Right lung (tissue), 5 donors: Measurements from ENCODE around the gene PPM1B. TPM values are rescaled to one million over a fixed set of nuclear protein-coding genes. Genes with fewer than 3 reads are reported as not detected.
"Not testable (repeated sequence)": the region's sequence is repeated elsewhere in the genome, so short reads cannot be mapped to it uniquely, and the experiment has no call there.

Experiments
- DNase-seq, 2 donors: peaks; one replicate each; pipeline ENCODE4 v3.0.0-alpha.2; 2013
- polyA plus RNA-seq, 5 donors: library from polyadenylated mRNA; unstranded; fragments of 120-200 nt; gene quantifications; one replicate each; pipeline versions ENCODE4 v1.2.1 to v1.2.3, GENCODE V29; 2013; ENCODE audit warnings: inconsistent platforms in 1 of 5, low replicate concordance in 1 of 5; ENCODE audit not compliant: insufficient read length in 5 of 5, insufficient read depth in 1 of 5

The PPM1B gene
- polyA plus RNA-seq, 5 donors: 41.7 to 60.2 (median 51.4) TPM

- no peak for DNase-seq
These were observed 15.6 kb upstream of the PPM1B start for GRCh38 chr2:44152865-44153669.

DNA sequence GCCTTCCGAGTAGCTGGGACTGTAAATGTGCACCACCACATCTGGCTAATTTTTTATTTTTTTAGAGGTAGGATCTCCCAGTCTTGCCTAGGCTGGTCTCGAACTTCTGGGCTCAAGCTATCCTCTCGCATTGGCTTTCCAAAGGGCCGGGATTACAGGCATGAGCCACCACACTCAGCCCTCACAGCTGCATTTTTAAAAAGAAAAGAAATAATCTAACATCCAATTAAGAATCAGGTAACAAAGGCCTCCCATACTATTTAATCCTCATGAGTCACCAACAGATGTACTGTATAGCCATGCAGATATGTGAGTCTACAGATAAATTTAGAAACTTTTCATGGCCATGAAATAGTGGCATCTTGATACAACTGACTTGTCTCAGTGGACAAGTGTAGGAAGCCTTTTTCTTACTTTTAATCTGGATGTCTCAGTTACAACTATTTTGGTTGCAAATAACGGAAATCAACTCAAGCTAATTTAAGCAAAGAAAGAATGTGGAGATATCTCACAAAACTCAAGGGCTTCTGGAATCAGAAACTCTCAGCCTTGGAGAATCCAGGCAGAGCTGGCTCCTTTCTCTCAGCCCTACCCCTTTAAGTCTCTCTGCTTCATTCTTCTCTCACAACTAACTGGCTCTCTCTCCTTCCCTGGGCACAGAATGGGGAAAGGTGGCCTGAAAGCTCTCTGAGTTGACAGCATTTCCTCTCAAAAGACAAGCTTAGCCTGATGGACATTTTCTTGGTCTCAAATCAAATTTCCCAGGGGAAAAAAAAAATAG, 12.8 kb upstream of the PPM1B start:
- DNase-seq: no peak

DNA sequence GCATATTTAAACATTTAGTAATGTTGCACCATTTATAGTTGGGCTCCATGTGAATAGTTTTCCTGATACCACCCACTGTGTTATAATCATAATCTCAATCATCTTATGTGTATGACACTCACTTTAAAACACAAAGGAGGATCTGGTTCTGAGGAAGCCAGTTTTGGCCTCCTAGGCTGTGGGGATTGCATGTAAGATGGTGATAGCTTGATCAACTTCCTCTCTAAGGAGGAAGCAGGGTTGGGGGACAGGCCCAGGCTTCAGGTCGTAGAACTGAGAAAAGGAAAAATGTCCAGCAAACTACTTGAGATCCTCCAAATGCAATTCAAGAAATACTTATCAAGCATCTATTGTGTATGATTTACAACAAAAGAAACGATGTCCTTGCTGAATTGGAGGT, 4.9 kb upstream of the PPM1B start:
- no peak for DNase-seq

DNA sequence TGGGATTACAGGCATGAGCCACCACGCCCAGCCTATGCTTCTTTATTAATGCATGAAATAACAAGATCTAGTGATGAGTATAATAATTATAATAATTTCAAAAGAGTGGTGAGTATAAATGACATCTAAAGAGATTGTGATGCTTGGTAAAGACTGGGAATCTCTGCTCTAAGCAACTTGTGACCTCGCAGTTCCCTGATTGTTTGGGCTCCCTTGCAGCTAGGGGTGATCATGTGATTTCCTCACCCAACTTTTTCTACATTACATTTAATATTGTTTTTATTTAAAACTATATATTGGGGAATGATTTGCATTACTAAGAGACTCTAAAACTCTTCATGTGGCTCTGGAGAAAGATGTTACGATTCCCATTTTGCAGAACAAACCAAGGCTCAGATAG, 4.1 kb upstream of the PPM1B start:
- DNase-seq: no peak

DNA sequence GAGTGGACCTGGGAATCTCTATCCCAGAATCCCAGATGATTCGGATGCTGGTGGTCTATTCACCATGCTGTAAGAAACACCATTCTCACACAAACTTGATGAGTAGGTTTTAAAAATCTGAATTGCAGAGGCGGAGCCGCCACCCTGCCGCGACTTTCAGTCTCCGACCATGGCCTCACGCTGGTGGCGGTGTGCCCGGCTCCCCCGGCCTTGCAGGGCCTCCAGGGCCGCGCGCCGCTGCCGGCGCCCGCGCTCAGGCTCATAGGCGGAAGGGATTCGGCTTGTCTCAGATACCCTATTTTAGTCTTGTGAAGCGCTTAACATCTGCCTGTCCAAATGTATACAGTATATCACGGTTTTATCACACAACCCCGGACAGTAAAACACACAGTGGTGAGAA, 2.6 kb upstream of the PPM1B start:
- no peak for DNase-seq

GRCh38 chr2:44167311-44167907, 1.3 kb upstream of the PPM1B start:
- DNase-seq: no peak

- DNase-seq: peak; percentile 99
These were observed 581 bp upstream of the PPM1B start for GRCh38 chr2:44167908-44168680.

GRCh38 chr2:44169155-44169898, 652 bp downstream of the PPM1B start:
- DNase-seq: peak in 1 of 2 donors; percentile 38

GRCh38 chr2:44170311-44170717, 1.6 kb downstream of the PPM1B start:
- peak in 1 of 2 donors; percentile 53 for DNase-seq

- DNase-seq: peak in 1 of 2 donors; percentile 23
These were observed 2.3 kb downstream of the PPM1B start for GRCh38 chr2:44171018-44171417.

GRCh38 chr2:44171442-44171841, 2.8 kb downstream of the PPM1B start:
- not testable (repeated sequence) for DNase-seq

GRCh38 chr2:44172576-44172975, 3.9 kb downstream of the PPM1B start:
- DNase-seq: no peak

- no peak for DNase-seq
These were observed 10.3 kb downstream of the PPM1B start for GRCh38 chr2:44178950-44179349.

DNA sequence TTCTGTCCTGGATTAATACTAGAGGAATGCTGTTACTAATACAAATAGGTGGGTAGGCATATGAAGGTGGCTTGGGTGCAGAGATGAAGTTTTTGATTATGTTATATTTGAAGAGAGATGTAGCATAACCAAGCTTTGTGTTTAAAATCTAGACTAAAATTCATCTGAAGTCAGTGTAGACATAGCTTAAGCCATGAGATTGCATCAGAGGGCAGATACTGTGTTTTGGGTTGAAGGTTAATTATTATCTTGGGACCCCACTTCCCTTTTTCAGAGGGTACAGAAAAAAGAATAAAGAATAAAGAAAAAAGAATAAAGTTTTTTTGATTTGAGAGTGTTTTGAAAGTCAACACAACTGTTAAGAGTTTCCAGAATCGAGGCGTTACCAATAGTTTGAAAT, 13.0 kb downstream of the PPM1B start:
- DNase-seq: no peak

DNA sequence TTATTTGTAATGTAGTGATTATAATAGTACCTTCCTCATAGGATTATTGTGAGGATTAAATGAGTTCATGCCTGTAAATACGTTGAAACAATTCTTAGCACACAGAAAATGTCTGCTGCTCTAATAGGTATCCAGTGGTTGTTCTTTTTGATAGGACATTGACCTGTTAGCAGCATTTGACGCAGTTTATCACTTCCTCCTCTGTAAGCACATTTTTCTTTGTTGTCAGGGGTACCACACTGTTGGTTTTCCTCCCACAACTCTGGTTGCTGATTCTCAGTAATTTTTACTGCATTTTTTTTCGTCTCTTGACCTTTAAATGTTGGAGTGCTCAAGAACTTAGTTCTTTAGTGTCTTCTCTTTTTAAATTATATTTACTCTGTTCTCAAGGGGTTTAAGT, 15.4 kb downstream of the PPM1B start:
- DNase-seq: no peak

- DNase-seq: no peak
These were observed 18.1 kb downstream of the PPM1B start for GRCh38 chr2:44186810-44187209.

- DNase-seq: no peak
These were observed 18.6 kb downstream of the PPM1B start for GRCh38 chr2:44187251-44187650.

DNA sequence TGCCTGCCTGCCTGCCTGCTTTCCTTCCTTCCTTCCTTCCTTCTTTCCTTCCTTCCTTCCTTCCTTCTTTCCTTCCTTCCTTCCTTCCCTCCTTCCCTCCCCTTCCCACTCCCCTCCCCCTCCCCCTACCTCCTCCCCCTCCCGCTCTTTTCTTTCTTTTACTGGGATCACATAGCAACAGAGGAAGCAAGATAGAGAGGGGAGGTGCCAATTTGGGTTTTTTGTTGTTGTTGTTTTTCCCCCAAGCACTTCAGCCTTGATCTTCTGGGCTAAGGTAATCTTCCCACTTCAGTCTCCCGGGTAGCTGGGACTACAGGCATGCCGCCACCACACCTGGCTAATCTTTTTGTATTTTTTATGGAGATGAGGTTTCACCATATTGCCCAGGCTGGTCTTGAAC, 20.0 kb downstream of the PPM1B start:
- no peak for DNase-seq

DNA sequence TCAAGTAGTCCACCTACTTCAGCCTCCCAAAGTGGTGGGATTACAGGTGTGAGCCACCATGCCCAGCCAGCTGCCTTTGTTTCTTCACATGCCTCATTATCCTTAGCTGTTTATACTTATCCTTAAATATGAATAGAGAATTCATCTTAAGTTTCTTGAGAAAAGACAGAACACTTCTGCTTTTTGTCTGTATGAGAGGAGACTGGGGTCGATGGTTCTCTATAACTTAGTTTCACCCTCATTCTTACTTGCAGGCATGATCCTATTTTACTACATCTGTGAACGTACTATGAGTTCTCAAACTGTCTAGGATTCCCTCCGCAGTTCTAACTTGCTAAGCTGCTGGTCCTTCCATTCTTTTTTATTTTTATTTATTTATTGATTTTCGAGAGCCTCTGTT, 20.4 kb downstream of the PPM1B start:
- no peak for DNase-seq

DNA sequence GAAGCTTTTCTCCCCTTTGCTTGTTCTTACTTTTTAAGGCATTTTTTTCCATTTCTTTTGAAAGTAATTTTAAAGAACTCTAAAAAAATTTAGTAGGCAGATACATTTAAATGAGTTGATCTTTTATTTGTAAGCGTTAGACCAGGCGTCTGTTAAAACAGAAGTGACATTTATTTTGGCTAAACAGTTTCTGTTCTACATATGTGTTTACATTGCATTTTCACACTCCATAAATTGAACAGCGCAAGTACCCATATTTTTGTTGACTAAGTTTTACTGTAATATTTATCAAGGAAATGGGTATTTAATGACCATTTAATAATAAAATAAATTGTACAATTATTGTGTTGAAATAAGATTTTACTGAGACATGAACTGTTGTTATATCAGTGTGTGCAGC, 21.9 kb downstream of the PPM1B start:
- peak in 1 of 2 donors; percentile 36 for DNase-seq

DNA sequence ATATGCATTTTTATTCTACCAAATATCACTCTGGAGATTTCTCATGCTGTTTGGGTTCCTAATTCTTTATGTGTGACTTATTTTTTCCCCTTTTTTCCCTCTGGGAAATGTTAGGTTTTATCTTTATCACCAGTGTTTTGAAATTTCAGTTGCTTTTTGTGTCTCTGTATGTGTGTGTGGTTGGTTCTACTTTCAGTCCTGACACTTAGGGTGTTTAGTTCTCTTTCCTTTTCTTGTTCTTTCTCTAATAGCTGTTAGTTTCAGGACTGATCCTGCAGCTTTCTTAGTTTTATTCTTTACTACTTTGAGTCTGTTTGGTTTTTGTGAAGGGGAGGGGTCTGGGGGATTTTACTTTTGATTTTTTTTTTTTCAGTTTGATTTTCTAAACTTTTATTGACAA, 23.1 kb downstream of the PPM1B start:
- no peak for DNase-seq
